GM18502 (cell line): Measurements from ENCODE around the gene TRIM29.
"Not testable (repeated sequence)": the region's sequence is repeated elsewhere in the genome, so short reads cannot be mapped to it uniquely, and the experiment has no call there.

Source experiments
- ATAC-seq: cut with Tn5 transposase; IDR thresholded peaks from one replicate; pipeline ENCODE4 v1.9.1; 2021; ENCODE audit warnings: mild to moderate bottlenecking; ENCODE audit not compliant: unreplicated experiment, poor library complexity

The TRIM29 gene

GRCh38 chr11:120137611-120138521 lies at the start of gene TRIM29:
TSS of gene TRIM29 (minus strand) at chr11:120138113. CDS start at chr11:120138031, 82 bp downstream.
- ATAC-seq, result no peak

- no peak for ATAC-seq
Observed at GRCh38 chr11:120186774-120187591, 49.1 kb upstream of the TRIM29 start.

- no peak for ATAC-seq
Observed at GRCh38 chr11:120186456-120186773, 48.5 kb upstream of the TRIM29 start.

GRCh38 chr11:120185706-120186455 lies 48.0 kb upstream of the TRIM29 start:
- no peak for ATAC-seq

- no peak for ATAC-seq
Observed at GRCh38 chr11:120184946-120185705, 47.2 kb upstream of the TRIM29 start.

- no peak for ATAC-seq
Observed at GRCh38 chr11:120184371-120184945, 46.5 kb upstream of the TRIM29 start.

GRCh38 chr11:120183701-120184141 lies 45.8 kb upstream of the TRIM29 start:
- ATAC-seq, result no peak

GRCh38 chr11:120182790-120183491 lies 45.0 kb upstream of the TRIM29 start:
- ATAC-seq, result no peak

GRCh38 chr11:120182372-120182771 lies 44.5 kb upstream of the TRIM29 start:
- ATAC-seq, result no peak

GRCh38 chr11:120181376-120181975 lies 43.6 kb upstream of the TRIM29 start:
- ATAC-seq, result no peak

GRCh38 chr11:120180551-120181232 lies 42.8 kb upstream of the TRIM29 start:
- no peak for ATAC-seq

- not testable (repeated sequence) for ATAC-seq
Observed at GRCh38 chr11:120180063-120180462, 42.1 kb upstream of the TRIM29 start.

GRCh38 chr11:120179057-120179672 lies 41.3 kb upstream of the TRIM29 start:
- no peak for ATAC-seq

GRCh38 chr11:120178561-120179056 lies 40.7 kb upstream of the TRIM29 start:
- no peak for ATAC-seq

GRCh38 chr11:120174866-120175265 lies 37.0 kb upstream of the TRIM29 start:
- ATAC-seq, result no peak

GRCh38 chr11:120173807-120174206 lies 35.9 kb upstream of the TRIM29 start:
- no peak for ATAC-seq

- no peak for ATAC-seq
Observed at GRCh38 chr11:120173019-120173705, 35.2 kb upstream of the TRIM29 start.
